ENCODE data around the gene DPM3. TPM values are rescaled to one million over a fixed set of nuclear protein-coding genes. Genes with fewer than 3 reads are reported as not detected.

DPM3 gene
- total and polyA plus RNA-seq, 2 experiments from 2014 or later: 13.6 to 71.4 TPM

DNA sequence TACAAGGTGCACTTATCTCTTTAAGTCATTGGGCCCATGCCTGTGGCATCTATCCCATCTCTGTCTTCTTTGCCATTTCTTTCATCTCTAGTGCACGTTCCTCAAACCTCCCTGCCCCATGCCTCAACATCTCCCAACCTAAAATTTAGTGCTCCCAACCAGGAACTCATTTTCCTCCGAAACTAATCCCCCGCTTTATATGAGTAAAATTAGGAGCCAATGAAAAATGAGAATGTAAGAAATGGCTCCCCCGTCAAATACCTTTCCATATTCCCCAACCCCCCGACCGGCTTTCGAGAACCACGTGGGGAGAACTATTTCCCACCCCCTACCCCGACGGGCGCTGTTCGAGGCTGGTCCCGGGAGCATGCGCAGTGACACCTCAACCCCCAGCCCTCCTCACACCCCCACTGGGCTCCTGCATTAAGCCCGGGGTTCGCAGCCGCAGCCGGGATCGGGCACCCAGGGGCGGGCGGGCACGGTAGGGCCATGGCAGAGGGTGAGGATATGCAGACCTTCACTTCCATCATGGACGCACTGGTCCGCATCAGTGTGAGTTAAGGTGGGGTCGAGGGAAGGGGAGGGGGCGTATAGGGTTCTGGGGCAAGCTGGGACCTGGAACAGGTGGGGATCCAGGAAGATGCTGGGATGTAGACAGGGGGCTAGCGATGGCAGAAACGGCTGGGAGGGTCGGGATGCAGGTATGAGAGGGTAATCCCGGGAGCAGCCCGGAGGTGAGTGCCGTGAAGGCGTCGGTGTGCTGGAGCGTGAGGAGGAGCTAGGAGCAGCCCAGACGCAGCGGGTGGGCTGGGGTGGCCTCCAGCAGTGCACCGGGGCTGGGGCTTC, 33.4 kb upstream of the DPM3 start, which contains the start of gene TRIM46:
Gene TRIM46, plus strand, starts transcription at position 372 of the 846 bp plus-strand sequence. Its CDS starts 118 bp downstream, at position 490.
- DNase-seq (ENCODE audit: low spot score): peak; percentile 85
- Histone ChIP-seq H4K20me1 (replicated peaks; ENCODE audit: insufficient read depth) (no peaks in the 10 kb centered on the region), H3K27me3 (ENCODE audit: insufficient read depth) (no peaks in the 10 kb centered on the region), H2AFZ (peak within 1 kb of the TSS; percentile 87; the same call in 1 of the 2 replicates), H3K36me3 (ENCODE audit: insufficient read depth) (peaks cover 8% of the 10 kb centered on the region; the same call in 1 of the 2 replicates), H3K9me2 (ENCODE audit: insufficient read depth) (no peaks in the 10 kb centered on the region), H3K4me3 (peak within 1 kb of the TSS; percentile 84), H3K79me2 (replicated peaks; ENCODE audit: insufficient read depth) (peaks cover 20% of the 10 kb centered on the region), H3K4me2 (peak within 1 kb of the TSS; percentile 100), H3K4me1 (ENCODE audit: insufficient read depth) (peaks cover 18% of the 10 kb centered on the region), H3F3A (replicated peaks; ENCODE audit: low read depth) (peaks cover 25% of the 10 kb centered on the region), H3K27ac (ENCODE audit: low read depth) (peak within 1 kb of the TSS; percentile 86)
- peaks cover 4% of the 10 kb centered on the region for H3K9me3 Mint-ChIP-seq
- H3K27me3 Mint-ChIP-seq (ENCODE audit: insufficient read depth, low read depth, poor library complexity): peaks cover 18% of the 10 kb centered on the region
- H3K27ac Mint-ChIP-seq: peak within 1 kb of the TSS; percentile 94
- H3K36me3 Mint-ChIP-seq (ENCODE audit: low read depth): peaks cover 38% of the 10 kb centered on the region
- peak within 1 kb of the TSS; percentile 86 for H3K4me3 Mint-ChIP-seq
- ATAC-seq: peak; percentile 46
- TF ChIP-seq NANOG (IDR thresholded peaks at IDR 0.05; ENCODE audit: borderline replicate concordance) (no peak), POLR2AphosphoS5 (IDR thresholded peaks at IDR 0.05; ENCODE audit: low read depth) (peak; percentile 50; the same call in 1 of the 2 replicates), ZNF114 (CRISPR knock-in tag; IDR thresholded peaks at IDR 0.05) (no peak)
- TF ChIP-seq, protein P1, sequence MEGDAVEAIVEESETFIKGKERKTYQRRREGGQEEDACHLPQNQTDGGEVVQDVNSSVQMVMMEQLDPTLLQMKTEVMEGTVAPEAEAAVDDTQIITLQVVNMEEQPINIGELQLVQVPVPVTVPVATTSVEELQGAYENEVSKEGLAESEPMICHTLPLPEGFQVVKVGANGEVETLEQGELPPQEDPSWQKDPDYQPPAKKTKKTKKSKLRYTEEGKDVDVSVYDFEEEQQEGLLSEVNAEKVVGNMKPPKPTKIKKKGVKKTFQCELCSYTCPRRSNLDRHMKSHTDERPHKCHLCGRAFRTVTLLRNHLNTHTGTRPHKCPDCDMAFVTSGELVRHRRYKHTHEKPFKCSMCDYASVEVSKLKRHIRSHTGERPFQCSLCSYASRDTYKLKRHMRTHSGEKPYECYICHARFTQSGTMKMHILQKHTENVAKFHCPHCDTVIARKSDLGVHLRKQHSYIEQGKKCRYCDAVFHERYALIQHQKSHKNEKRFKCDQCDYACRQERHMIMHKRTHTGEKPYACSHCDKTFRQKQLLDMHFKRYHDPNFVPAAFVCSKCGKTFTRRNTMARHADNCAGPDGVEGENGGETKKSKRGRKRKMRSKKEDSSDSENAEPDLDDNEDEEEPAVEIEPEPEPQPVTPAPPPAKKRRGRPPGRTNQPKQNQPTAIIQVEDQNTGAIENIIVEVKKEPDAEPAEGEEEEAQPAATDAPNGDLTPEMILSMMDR (conservative IDR thresholded peaks at IDR 0.05; ENCODE audit: low read depth in 2 of 2): peak in 1 of 2 experiments; percentile 15; a peak in 1 of 4 replicates
- H3K4me1 Mint-ChIP-seq: peaks cover 25% of the 10 kb centered on the region

DNA sequence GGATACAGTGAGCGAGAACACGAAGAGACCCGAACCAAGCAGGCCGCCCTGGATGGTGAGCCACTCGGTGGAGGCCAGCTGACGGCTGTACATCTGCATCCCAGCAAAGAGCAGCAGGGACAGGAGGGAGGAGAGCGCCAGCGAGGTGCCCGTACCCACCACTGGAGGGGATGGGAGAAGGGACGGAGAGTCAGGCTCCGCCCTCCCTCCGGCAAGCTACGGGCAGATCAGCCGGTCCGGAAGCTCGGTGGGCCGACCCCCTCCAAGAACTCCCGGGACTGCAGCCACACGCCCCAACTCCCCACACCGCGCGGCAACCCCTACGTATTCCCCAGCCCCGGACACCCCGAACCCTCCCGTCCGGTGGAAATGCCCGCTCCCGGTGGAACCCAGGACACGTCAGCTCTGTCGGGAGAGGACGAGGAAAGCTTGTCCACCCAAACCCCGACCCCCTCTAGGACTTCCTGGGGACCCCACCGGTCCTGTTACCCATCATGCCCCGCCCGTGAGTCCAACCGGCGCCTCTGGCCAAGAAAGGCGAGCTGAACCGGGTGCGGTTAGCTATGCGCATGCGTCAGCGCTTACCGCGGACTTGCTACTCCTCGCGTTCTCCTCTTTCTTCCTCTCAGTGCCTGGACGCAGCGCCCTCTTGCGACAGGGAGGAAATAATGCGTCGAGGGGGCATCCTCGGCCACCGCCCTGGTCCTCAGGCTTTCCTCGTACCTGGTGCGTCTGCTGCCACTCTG, 32.6 kb upstream of the DPM3 start, which contains the start of gene KRTCAP2:
Gene KRTCAP2, minus strand, starts transcription at position 573 of the 746 bp plus-strand sequence. Its CDS starts 80 bp downstream, at position 493.
- peaks cover 32% of the 10 kb centered on the region for H3K36me3 Mint-ChIP-seq (ENCODE audit: low read depth)
- Histone ChIP-seq H3K4me3 (peak within 1 kb of the TSS; percentile 84), H3K9me2 (ENCODE audit: insufficient read depth) (no peaks in the 10 kb centered on the region), H4K20me1 (replicated peaks; ENCODE audit: insufficient read depth) (no peaks in the 10 kb centered on the region), H3K36me3 (ENCODE audit: insufficient read depth) (peaks cover 8% of the 10 kb centered on the region; the same call in 1 of the 2 replicates), H3K79me2 (replicated peaks; ENCODE audit: insufficient read depth) (peaks cover 20% of the 10 kb centered on the region), H3F3A (replicated peaks; ENCODE audit: low read depth) (peaks cover 33% of the 10 kb centered on the region), H3K27ac (ENCODE audit: low read depth) (peak within 1 kb of the TSS; percentile 86), H3K4me2 (peak within 1 kb of the TSS; percentile 100), H2AFZ (peak within 1 kb of the TSS; percentile 87; the same call in 1 of the 2 replicates), H3K4me1 (ENCODE audit: insufficient read depth) (peaks cover 18% of the 10 kb centered on the region), H3K27me3 (ENCODE audit: insufficient read depth) (no peaks in the 10 kb centered on the region)
- DNase-seq (ENCODE audit: low spot score) (peak; percentile 98), ATAC-seq (peak; percentile 73)
- TF ChIP-seq POLR2AphosphoS5 (IDR thresholded peaks at IDR 0.05; ENCODE audit: low read depth) (peak; percentile 81), CREB1 (CRISPR knock-in tag; IDR thresholded peaks at IDR 0.05; ENCODE audit: low read depth) (peak; percentile 64), STAT1 (IDR thresholded peaks at IDR 0.05; ENCODE audit: unreplicated experiment) (no peak)
- TF ChIP-seq, protein P2, sequence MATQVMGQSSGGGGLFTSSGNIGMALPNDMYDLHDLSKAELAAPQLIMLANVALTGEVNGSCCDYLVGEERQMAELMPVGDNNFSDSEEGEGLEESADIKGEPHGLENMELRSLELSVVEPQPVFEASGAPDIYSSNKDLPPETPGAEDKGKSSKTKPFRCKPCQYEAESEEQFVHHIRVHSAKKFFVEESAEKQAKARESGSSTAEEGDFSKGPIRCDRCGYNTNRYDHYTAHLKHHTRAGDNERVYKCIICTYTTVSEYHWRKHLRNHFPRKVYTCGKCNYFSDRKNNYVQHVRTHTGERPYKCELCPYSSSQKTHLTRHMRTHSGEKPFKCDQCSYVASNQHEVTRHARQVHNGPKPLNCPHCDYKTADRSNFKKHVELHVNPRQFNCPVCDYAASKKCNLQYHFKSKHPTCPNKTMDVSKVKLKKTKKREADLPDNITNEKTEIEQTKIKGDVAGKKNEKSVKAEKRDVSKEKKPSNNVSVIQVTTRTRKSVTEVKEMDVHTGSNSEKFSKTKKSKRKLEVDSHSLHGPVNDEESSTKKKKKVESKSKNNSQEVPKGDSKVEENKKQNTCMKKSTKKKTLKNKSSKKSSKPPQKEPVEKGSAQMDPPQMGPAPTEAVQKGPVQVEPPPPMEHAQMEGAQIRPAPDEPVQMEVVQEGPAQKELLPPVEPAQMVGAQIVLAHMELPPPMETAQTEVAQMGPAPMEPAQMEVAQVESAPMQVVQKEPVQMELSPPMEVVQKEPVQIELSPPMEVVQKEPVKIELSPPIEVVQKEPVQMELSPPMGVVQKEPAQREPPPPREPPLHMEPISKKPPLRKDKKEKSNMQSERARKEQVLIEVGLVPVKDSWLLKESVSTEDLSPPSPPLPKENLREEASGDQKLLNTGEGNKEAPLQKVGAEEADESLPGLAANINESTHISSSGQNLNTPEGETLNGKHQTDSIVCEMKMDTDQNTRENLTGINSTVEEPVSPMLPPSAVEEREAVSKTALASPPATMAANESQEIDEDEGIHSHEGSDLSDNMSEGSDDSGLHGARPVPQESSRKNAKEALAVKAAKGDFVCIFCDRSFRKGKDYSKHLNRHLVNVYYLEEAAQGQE (IDR thresholded peaks at IDR 0.05; ENCODE audit: unreplicated experiment): no peak
- TF ChIP-seq, protein P3, sequence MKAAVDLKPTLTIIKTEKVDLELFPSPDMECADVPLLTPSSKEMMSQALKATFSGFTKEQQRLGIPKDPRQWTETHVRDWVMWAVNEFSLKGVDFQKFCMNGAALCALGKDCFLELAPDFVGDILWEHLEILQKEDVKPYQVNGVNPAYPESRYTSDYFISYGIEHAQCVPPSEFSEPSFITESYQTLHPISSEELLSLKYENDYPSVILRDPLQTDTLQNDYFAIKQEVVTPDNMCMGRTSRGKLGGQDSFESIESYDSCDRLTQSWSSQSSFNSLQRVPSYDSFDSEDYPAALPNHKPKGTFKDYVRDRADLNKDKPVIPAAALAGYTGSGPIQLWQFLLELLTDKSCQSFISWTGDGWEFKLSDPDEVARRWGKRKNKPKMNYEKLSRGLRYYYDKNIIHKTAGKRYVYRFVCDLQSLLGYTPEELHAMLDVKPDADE (IDR thresholded peaks at IDR 0.05): peak; percentile 78; the same call in 1 of the 2 replicates
- TF ChIP-seq, protein P1 (conservative IDR thresholded peaks at IDR 0.05; ENCODE audit: low read depth in 2 of 2): peak; percentile 86 to 97
- H3K27ac Mint-ChIP-seq: peak within 1 kb of the TSS; percentile 94
- H3K9me3 Mint-ChIP-seq: peaks cover 4% of the 10 kb centered on the region
- H3K4me1 Mint-ChIP-seq: peaks cover 25% of the 10 kb centered on the region
- H3K4me3 Mint-ChIP-seq: peak within 1 kb of the TSS; percentile 86
- H3K27me3 Mint-ChIP-seq (ENCODE audit: insufficient read depth, low read depth, poor library complexity): peaks cover 19% of the 10 kb centered on the region
